GM23248 (cell line): ENCODE data around the gene ERO1A. TPM values are rescaled to one million over a fixed set of nuclear protein-coding genes. Genes with fewer than 3 reads are reported as not detected.
"Not testable (repeated sequence)": the region's sequence is repeated elsewhere in the genome, so short reads cannot be mapped to it uniquely, and the experiment has no call there.

Experiments
- DNase-seq: peaks from one replicate; pipeline ENCODE4 v3.0.0-alpha.2; 2015
- H2AFZ ChIP-seq: fragments of 200-600 bp; sonication (generic); 2 replicates; pipeline ENCODE4 v1.6.1; 2016; ENCODE audit warnings: antibody characterized with exemption
- H3F3A ChIP-seq: fragments of 200-600 bp; sonication (generic); 2 replicates; pipeline ENCODE4 v1.6.1; 2016; ENCODE audit warnings: mild to moderate bottlenecking, antibody characterized with exemption, mixed run types; ENCODE audit not compliant: insufficient read depth
- H3K27ac ChIP-seq: fragments of 200-600 bp; sonication (generic); 2 replicates; pipeline ENCODE4 v1.5.1; 2016; ENCODE audit warnings: mild to moderate bottlenecking
- H3K27me3 ChIP-seq: fragments of 200-600 bp; sonication (generic); replicated peaks from 2 replicates; pipeline ENCODE4 v1.6.1; 2016; ENCODE audit warnings: mild to moderate bottlenecking; ENCODE audit not compliant: insufficient read depth
- H3K36me3 ChIP-seq: fragments of 200-600 bp; sonication (generic); 2 replicates; pipeline ENCODE4 v1.6.1; 2016; ENCODE audit warnings: low read depth, mild to moderate bottlenecking
- H3K4me1 ChIP-seq: fragments of 200-600 bp; sonication (generic); 2 replicates; pipeline ENCODE4 v1.6.1; 2016; ENCODE audit warnings: mild to moderate bottlenecking; ENCODE audit not compliant: insufficient read depth
- H3K4me2 ChIP-seq: fragments of 200-600 bp; sonication (generic); one replicate; pipeline ENCODE4 v1.6.1; 2016; ENCODE audit warnings: mild to moderate bottlenecking; ENCODE audit not compliant: unreplicated experiment
- H3K4me3 ChIP-seq: fragments of 200-600 bp; sonication (generic); 2 replicates; pipeline ENCODE4 v1.5.1; 2016; ENCODE audit warnings: mild to moderate bottlenecking
- H3K79me2 ChIP-seq: fragments of 200-600 bp; sonication (generic); 2 replicates; pipeline ENCODE4 v1.6.1; 2016; ENCODE audit warnings: mild to moderate bottlenecking; ENCODE audit not compliant: insufficient read depth
- H3K9ac ChIP-seq: fragments of 200-600 bp; sonication (generic); 2 replicates; pipeline ENCODE4 v1.6.1; 2016; ENCODE audit warnings: mild to moderate bottlenecking
- H3K9me2 ChIP-seq: fragments of 200-600 bp; sonication (generic); 2 replicates; pipeline ENCODE4 v1.6.1; 2016; ENCODE audit warnings: mixed run types, mild to moderate bottlenecking, moderate library complexity; ENCODE audit not compliant: insufficient read depth
- H3K9me3 ChIP-seq: fragments of 200-600 bp; sonication (generic); one replicate; pipeline ENCODE4 v1.6.1; 2017; ENCODE audit warnings: low read depth
- H4K20me1 ChIP-seq: fragments of 200-600 bp; sonication (generic); 2 replicates; pipeline ENCODE4 v1.6.0; 2016; ENCODE audit not compliant: insufficient read depth
- EZH2 ChIP-seq: fragments of 200-600 bp; sonication (generic); IDR thresholded peaks from 2 replicates; pipeline ENCODE4 v1.6.1; 2018; ENCODE audit warnings: antibody characterized with exemption, mild to moderate bottlenecking; ENCODE audit not compliant: insufficient read depth, poor library complexity, severe bottlenecking
- EZH2phosphoT487 ChIP-seq: fragments of 200-600 bp; sonication (generic); IDR thresholded peaks from 2 replicates; pipeline ENCODE4 v1.6.1; 2018; ENCODE audit warnings: antibody characterized with exemption, moderate library complexity, mild to moderate bottlenecking, low read depth; ENCODE audit not compliant: insufficient read depth
- WGBS, 2 experiments: methylation state at CpG; one replicate each; pipeline ENCODE4 v1.1.6; 2015 to 2017; ENCODE audit warnings: low lambda C conversion rate in 2 of 2, low coverage in 1 of 2; ENCODE audit errors: missing lambda C conversion rate in 2 of 2; 5-methylcytosine and 5-hydroxymethylcytosine counted together
- in situ Hi-C: fragments of 300-500 bp; cut with MboI; formaldehyde crosslinking; loops from 2 replicates; pipeline ENCODE4 v1.15.0; 2020
- polyA plus RNA-seq: library from polyadenylated mRNA; unstranded; fragments of >200 nt; fragmentation: Nextera tagmentation; extraction: Ambion mirVana; gene quantifications from 2 replicates; pipeline ENCODE4 v1.2.1, GENCODE V29; 2016
- total RNA-seq: library from RNA; depleted of rRNA; stranded (reverse); fragments of >200 nt; shearing (Covaris generic); gene quantifications from 2 replicates; pipeline ENCODE4 v1.2.3, GENCODE V29; 2014

ERO1A gene
- total and polyA plus RNA-seq, 2 experiments from 2014 or later, result 48.6 to 82.7 TPM

DNA sequence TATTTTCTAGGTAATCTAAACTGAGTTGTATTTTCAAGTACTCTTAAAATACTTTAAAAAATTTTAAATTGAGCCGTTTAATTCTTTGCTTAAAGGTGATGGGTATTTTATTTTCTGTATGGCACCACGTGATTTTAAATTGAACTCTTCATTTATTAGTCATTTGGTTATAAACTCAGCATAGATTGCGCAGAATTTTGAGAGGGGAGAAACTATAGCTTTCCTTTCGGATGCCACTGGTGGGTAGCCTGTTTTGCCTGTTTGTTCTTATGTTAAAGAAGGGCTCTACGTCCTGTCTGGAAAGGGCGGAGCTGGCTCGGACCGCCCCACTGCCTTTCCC lies 34.2 kb upstream of the ERO1A start:
- H3K4me2 ChIP-seq, result peak overlapping the region; percentile 63
- H3K27me3 ChIP-seq, result no peaks in the 10 kb centered on the region
- H3K79me2 ChIP-seq, result peaks cover 54% of the 10 kb centered on the region
- DNase-seq, result no peak
- H3K4me1 ChIP-seq, result no peaks in the 10 kb centered on the region
- TF ChIP-seq EZH2 (no peak), EZH2phosphoT487 (no peak)
- peaks cover 34% of the 10 kb centered on the region for H3F3A ChIP-seq
- WGBS, 2 experiments, result 7 to 9% methylated on average over 7 to 8 of the region's 8 CpGs
- H3K9me2 ChIP-seq, result no peaks in the 10 kb centered on the region
- H3K27ac ChIP-seq, result peak overlapping the region; percentile 62
- in situ Hi-C loops, result no loop called here
- no peaks in the 10 kb centered on the region for H3K9me3 ChIP-seq
- H3K4me3 ChIP-seq, result peak overlapping the region; percentile 88
- peak overlapping the region; percentile 73 for H2AFZ ChIP-seq
- H3K9ac ChIP-seq, result peak overlapping the region; percentile 51
- no peaks in the 10 kb centered on the region for H4K20me1 ChIP-seq
- peaks cover 37% of the 10 kb centered on the region for H3K36me3 ChIP-seq

DNA sequence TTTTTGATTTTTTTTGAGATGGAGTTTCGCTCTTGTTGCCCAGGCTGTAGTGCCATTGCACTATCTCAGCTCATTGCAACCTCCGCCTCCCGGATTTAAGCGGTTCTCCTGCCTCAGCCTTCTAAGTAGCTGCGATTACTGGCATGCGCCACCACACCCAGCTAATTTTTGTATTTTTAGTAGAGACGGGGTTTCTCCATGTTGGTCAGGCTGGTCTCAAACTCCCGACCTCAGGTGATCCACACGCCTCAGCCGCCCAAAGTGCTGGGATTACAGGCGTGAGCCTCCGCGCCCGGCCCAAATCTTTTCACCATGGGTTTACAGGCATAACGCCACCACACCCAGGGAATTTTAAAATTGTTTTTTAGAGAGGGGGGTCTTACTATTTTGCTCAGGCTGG lies 33.7 kb upstream of the ERO1A start:
- H3K9ac ChIP-seq, H3K4me3 ChIP-seq, H2AFZ ChIP-seq, H3K9me3 ChIP-seq, H3K9me2 ChIP-seq, H3K4me2 ChIP-seq, DNase-seq, H3K27me3 ChIP-seq, H4K20me1 ChIP-seq, H3K4me1 ChIP-seq, in situ Hi-C loops: not testable (repeated sequence)
- 86 to 88% methylated on average over 15 of the region's 15 CpGs for WGBS, 2 experiments
- Histone ChIP-seq H3K27ac (peak overlapping the region; percentile 62), H3F3A (peaks cover 39% of the 10 kb centered on the region), H3K36me3 (peaks cover 41% of the 10 kb centered on the region), H3K79me2 (peaks cover 54% of the 10 kb centered on the region)

DNA sequence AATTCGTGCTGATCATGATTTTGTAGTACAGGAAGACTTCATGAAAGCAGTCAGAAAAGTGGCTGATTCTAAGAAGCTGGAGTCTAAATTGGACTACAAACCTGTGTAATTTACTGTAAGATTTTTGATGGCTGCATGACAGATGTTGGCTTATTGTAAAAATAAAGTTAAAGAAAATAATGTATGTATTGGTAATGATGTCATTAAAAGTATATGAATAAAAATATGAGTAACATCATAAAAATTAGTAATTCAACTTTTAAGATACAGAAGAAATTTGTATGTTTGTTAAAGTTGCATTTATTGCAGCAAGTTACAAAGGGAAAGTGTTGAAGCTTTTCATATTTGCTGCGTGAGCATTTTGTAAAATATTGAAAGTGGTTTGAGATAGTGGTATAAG lies 32.2 kb upstream of the ERO1A start:
- H3K9ac ChIP-seq, H3K4me2 ChIP-seq, H3K4me1 ChIP-seq, in situ Hi-C loops, H3K9me2 ChIP-seq, DNase-seq, H3K9me3 ChIP-seq, H3K27ac ChIP-seq, H4K20me1 ChIP-seq, H2AFZ ChIP-seq, H3K27me3 ChIP-seq, H3K4me3 ChIP-seq: not testable (repeated sequence)
- WGBS, 2 experiments, result 96 to 100% methylated on average over 2 of the region's 2 CpGs
- Histone ChIP-seq H3F3A (peaks cover 52% of the 10 kb centered on the region), H3K79me2 (peaks cover 47% of the 10 kb centered on the region), H3K36me3 (peaks cover 55% of the 10 kb centered on the region)

DNA sequence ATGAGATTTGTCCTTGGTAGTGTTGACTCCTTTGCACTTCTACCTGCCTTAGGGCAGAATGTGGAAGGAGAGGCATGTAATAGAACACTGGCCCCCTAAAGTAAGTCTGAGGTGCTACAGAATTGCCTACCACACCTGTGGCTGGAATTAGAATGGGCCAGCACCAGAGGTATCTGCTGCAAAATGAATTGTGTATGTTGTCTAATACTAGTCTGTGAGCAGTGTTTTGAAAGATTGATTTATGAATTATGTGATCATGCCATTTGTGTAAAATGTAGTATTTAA lies 28.9 kb upstream of the ERO1A start:
- TF ChIP-seq EZH2 (no peak), EZH2phosphoT487 (no peak)
- Histone ChIP-seq H3K36me3 (peaks cover 77% of the 10 kb centered on the region), H3K4me1 (no peaks in the 10 kb centered on the region)

DNA sequence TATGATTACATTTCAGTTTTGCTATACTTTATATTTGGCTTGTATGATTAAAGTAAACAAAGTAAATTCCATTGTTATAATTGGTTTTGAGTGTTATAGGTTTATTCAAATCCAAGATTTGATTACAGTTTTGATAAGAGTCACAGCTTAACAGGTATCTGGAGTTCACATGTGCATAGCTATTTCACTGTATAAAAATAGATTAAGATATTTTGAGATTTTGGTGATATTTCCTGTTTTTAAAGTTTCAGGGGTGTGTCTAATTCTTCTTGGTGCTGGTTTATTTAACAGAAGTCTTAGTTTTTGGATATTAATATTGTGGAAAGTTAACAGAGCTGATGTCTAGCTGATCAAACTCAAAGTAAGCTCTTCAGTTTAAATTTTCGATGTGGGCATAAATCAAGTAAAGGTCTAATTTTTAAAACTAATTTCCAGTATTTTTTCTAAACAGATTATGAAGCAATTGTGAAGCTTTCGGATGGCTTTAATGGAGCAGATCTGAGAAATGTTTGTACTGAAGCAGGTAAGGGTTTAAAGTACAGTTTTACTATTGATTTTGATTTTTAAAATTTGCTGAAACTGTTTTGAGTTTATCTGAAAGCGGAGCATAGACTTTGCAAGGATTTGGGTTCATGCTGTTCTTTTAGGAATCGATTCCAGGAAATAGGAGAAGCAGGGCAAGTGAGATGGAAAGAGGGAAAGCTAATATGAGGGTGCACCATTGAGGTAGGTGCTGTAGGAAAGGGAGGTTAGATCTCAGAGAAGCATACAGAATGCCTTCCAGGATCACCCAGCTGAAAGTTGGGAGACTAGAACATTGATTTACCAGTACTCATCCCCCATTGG lies 28.4 kb upstream of the ERO1A start:
- H4K20me1 ChIP-seq, result no peaks in the 10 kb centered on the region
- no peaks in the 10 kb centered on the region for H3K4me1 ChIP-seq
- peaks cover 57% of the 10 kb centered on the region for H3F3A ChIP-seq
- H3K36me3 ChIP-seq, result peaks cover 82% of the 10 kb centered on the region
- peaks cover 44% of the 10 kb centered on the region for H3K79me2 ChIP-seq
- no peak overlapping the region for H3K4me2 ChIP-seq
- WGBS, 2 experiments, result 98 to 99% methylated on average over 4 of the region's 4 CpGs
- TF ChIP-seq EZH2phosphoT487 (no peak), EZH2 (no peak)
- H3K4me3 ChIP-seq, result no peak overlapping the region
- no peak for DNase-seq
- in situ Hi-C loops, result no loop called here
- H3K27ac ChIP-seq, result no peak overlapping the region
- H2AFZ ChIP-seq, result no peak overlapping the region
- no peaks in the 10 kb centered on the region for H3K9me2 ChIP-seq
- no peaks in the 10 kb centered on the region for H3K9me3 ChIP-seq
- no peaks in the 10 kb centered on the region for H3K27me3 ChIP-seq
- H3K9ac ChIP-seq, result no peak overlapping the region

More for the DNA sequence above, 28.9 kb upstream of the ERO1A start:
- H4K20me1 ChIP-seq, result no peaks in the 10 kb centered on the region
- in situ Hi-C loops, result no loop called here
- DNase-seq, result no peak
- no peaks in the 10 kb centered on the region for H3K27me3 ChIP-seq
- H2AFZ ChIP-seq, result no peak overlapping the region
- H3K4me2 ChIP-seq, result no peak overlapping the region
- peaks cover 60% of the 10 kb centered on the region for H3F3A ChIP-seq
- no peaks in the 10 kb centered on the region for H3K9me2 ChIP-seq
- H3K4me3 ChIP-seq, result no peak overlapping the region
- H3K9me3 ChIP-seq, result no peaks in the 10 kb centered on the region
- H3K79me2 ChIP-seq, result peaks cover 39% of the 10 kb centered on the region
- H3K9ac ChIP-seq, result no peak overlapping the region
- H3K27ac ChIP-seq, result no peak overlapping the region
